Measurements from ENCODE around the gene PAM. TPM values are rescaled to one million over a fixed set of nuclear protein-coding genes. Genes with fewer than 3 reads are reported as not detected.
A peak's percentile ranks its signal among the peaks of the same experiment; 100 is the strongest.

Gene PAM
- total and polyA plus RNA-seq, 2 of the 13 experiments (the other 11 are each of a cell fraction or from before 2014, with no cell fraction given) = 20.2 to 79.1 TPM

DNA sequence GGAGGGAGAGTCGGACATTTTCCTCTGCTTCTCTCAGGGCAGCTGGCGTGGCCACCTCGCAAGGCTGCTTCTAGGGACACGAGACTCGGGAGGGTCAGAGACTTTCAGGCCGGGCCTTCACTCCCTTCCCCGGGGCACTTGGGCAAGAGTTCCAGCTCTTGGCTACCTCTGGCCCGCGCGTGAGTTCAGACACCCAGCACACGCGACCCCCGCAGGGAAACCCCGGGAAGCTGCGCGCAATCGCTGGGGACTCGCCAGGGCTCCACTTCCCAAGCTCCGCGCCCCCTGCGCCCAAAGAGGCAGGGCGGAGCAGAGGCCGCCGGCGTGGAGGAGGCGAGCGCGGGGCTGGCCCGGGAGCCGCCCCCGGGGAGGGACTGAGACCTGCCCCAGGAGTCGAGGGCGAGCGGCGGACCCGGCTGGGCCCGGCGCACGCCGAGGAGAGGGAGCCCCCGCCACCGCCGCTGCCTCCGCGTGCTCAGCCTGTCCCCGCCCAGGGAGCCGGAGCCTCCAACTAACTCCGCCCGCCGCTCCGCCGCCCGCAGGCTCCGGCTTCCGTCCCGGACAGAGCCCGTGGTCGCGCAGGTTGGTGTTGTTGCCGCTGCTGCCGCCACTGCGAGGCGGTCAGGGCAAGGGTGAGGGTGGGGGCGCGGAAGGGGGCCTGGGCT lies at the start of gene PAM (continued):
- no peak for TF ChIP-seq ISL2 (CRISPR knock-in tag; IDR thresholded peaks at IDR 0.05)
- TF ChIP-seq ARNT2 (CRISPR knock-in tag; IDR thresholded peaks at IDR 0.05; ENCODE audit: low read depth) = peak; percentile 45; the same call in 1 of the 2 replicates
- TF ChIP-seq, protein P1, sequence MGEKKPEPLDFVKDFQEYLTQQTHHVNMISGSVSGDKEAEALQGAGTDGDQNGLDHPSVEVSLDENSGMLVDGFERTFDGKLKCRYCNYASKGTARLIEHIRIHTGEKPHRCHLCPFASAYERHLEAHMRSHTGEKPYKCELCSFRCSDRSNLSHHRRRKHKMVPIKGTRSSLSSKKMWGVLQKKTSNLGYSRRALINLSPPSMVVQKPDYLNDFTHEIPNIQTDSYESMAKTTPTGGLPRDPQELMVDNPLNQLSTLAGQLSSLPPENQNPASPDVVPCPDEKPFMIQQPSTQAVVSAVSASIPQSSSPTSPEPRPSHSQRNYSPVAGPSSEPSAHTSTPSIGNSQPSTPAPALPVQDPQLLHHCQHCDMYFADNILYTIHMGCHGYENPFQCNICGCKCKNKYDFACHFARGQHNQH (CRISPR knock-in tag; IDR thresholded peaks at IDR 0.05) = peak; percentile 48; the same call in 1 of the 2 replicates
- TF ChIP-seq, protein P2, sequence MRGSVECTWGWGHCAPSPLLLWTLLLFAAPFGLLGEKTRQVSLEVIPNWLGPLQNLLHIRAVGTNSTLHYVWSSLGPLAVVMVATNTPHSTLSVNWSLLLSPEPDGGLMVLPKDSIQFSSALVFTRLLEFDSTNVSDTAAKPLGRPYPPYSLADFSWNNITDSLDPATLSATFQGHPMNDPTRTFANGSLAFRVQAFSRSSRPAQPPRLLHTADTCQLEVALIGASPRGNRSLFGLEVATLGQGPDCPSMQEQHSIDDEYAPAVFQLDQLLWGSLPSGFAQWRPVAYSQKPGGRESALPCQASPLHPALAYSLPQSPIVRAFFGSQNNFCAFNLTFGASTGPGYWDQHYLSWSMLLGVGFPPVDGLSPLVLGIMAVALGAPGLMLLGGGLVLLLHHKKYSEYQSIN (CRISPR knock-in tag; IDR thresholded peaks at IDR 0.05; ENCODE audit: borderline replicate concordance) = no peak
- no peak for TF ChIP-seq CENPX (CRISPR knock-in tag; IDR thresholded peaks at IDR 0.05)
- TF ChIP-seq TAF15 (IDR thresholded peaks at IDR 0.05; ENCODE audit: low read depth, low read length, poor library complexity, severe bottlenecking) = no peak
- no peak for TF ChIP-seq ZNF549 (CRISPR knock-in tag; IDR thresholded peaks at IDR 0.05)
- no peak for TF ChIP-seq FLYWCH1 (CRISPR knock-in tag; IDR thresholded peaks at IDR 0.05)
- no peak; the same call in 1 of the 2 replicates for TF ChIP-seq ZNF746 (CRISPR knock-in tag; IDR thresholded peaks at IDR 0.05)
- no peak for TF ChIP-seq ATRX (CRISPR knock-in tag; IDR thresholded peaks at IDR 0.05; ENCODE audit: borderline replicate concordance)
- TF ChIP-seq, protein P3, sequence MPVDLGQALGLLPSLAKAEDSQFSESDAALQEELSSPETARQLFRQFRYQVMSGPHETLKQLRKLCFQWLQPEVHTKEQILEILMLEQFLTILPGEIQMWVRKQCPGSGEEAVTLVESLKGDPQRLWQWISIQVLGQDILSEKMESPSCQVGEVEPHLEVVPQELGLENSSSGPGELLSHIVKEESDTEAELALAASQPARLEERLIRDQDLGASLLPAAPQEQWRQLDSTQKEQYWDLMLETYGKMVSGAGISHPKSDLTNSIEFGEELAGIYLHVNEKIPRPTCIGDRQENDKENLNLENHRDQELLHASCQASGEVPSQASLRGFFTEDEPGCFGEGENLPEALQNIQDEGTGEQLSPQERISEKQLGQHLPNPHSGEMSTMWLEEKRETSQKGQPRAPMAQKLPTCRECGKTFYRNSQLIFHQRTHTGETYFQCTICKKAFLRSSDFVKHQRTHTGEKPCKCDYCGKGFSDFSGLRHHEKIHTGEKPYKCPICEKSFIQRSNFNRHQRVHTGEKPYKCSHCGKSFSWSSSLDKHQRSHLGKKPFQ (CRISPR knock-in tag; IDR thresholded peaks at IDR 0.05; ENCODE audit: insufficient replicate concordance) = no peak
- no peak for TF ChIP-seq ZNF143 (CRISPR knock-in tag; IDR thresholded peaks at IDR 0.05)
- TF ChIP-seq FOXP1 (IDR thresholded peaks at IDR 0.05) = no peak
- TF ChIP-seq FOXP1 (CRISPR knock-in tag; IDR thresholded peaks at IDR 0.05) = no peak
- no peak for TF ChIP-seq JUND (CRISPR knock-in tag; IDR thresholded peaks at IDR 0.05)
- TF ChIP-seq GABPB1 (CRISPR knock-in tag; IDR thresholded peaks at IDR 0.05) = peak; percentile 74
- TF ChIP-seq, protein P4, sequence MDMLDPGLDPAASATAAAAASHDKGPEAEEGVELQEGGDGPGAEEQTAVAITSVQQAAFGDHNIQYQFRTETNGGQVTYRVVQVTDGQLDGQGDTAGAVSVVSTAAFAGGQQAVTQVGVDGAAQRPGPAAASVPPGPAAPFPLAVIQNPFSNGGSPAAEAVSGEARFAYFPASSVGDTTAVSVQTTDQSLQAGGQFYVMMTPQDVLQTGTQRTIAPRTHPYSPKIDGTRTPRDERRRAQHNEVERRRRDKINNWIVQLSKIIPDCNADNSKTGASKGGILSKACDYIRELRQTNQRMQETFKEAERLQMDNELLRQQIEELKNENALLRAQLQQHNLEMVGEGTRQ (IDR thresholded peaks at IDR 0.05; ENCODE audit: low read depth, low read length) = no peak
- TF ChIP-seq, protein P4 (CRISPR knock-in tag; IDR thresholded peaks at IDR 0.05; ENCODE audit: borderline replicate concordance) = no peak
- no peak for TF ChIP-seq FOXC1 (CRISPR knock-in tag; IDR thresholded peaks at IDR 0.05; ENCODE audit: borderline replicate concordance)
- TF ChIP-seq ZNF34 (CRISPR knock-in tag; IDR thresholded peaks at IDR 0.05; ENCODE audit: borderline replicate concordance) = no peak
- no peak for TF ChIP-seq KLF6 (CRISPR knock-in tag; IDR thresholded peaks at IDR 0.05)
- no peak for TF ChIP-seq CBX2 (IDR thresholded peaks at IDR 0.05; ENCODE audit: low read depth, low read length)
- no peak for TF ChIP-seq CBX2 (CRISPR knock-in tag; IDR thresholded peaks at IDR 0.05; ENCODE audit: low read depth)
- no peak for TF ChIP-seq STAG1 (CRISPR knock-in tag; IDR thresholded peaks at IDR 0.05)
- no peak for TF ChIP-seq ZNF335 (CRISPR knock-in tag; IDR thresholded peaks at IDR 0.05)
